A673 (cell line): ENCODE measurements around the gene IL4. TPM values are rescaled to one million over a fixed set of nuclear protein-coding genes. Genes with fewer than 3 reads are reported as not detected.

Source experiments
- BruUV-seq: library from RNA; stranded (reverse); fragments of 400-500 nt; replicated peaks from 2 replicates; lab custom pipeline; 2021; lab: Mats Ljungman, UMichigan
- CTCF ChIA-PET: fragments of 300-600 bp; sonication (Branson Sonifier 250); formaldehyde crosslinking; loops from one replicate; lab custom pipeline; 2022; ENCODE audit warnings: antibody characterized with exemption; lab: Charles Lee
- POLR2A ChIA-PET: fragments of 300-600 bp; sonication (Branson Sonifier 250); formaldehyde crosslinking; loops from one replicate; lab custom pipeline; 2022; ENCODE audit warnings: antibody characterized with exemption; ENCODE audit not compliant: low non-redundant PET; lab: Charles Lee
- DNase-seq: peaks from one replicate; pipeline ENCODE4 v3.0.0-alpha.2; 2015; ENCODE audit warnings: low spot score
- H3K27ac ChIP-seq: fragments of 200-600 bp; sonication (generic); 2 replicates; pipeline ENCODE4 v1.5.1; 2016; ENCODE audit warnings: mixed run types, low read depth, mild to moderate bottlenecking, mixed read lengths, antibody characterized with exemption, low read length; ENCODE audit not compliant: poor library complexity, severe bottlenecking
- H3K27me3 ChIP-seq: fragments of 200-600 bp; sonication (generic); replicated peaks from 2 replicates; pipeline ENCODE4 v1.6.1; 2017; ENCODE audit warnings: mixed run types, low read depth, mild to moderate bottlenecking, mixed read lengths, antibody characterized with exemption, low read length; ENCODE audit not compliant: insufficient read depth, poor library complexity
- H3K36me3 ChIP-seq: fragments of 200-600 bp; sonication (generic); 2 replicates; pipeline ENCODE4 v1.6.1; 2016; ENCODE audit warnings: mixed run types, mild to moderate bottlenecking, mixed read lengths, antibody characterized with exemption, low read length; ENCODE audit not compliant: insufficient read depth, poor library complexity, severe bottlenecking
- H3K4me1 ChIP-seq: fragments of 200-600 bp; sonication (generic); 2 replicates; pipeline ENCODE4 v1.6.1; 2017; ENCODE audit warnings: mixed run types, mild to moderate bottlenecking, mixed read lengths, antibody characterized with exemption, low read length; ENCODE audit not compliant: insufficient read depth, poor library complexity, severe bottlenecking
- H3K4me3 ChIP-seq: fragments of 200-600 bp; sonication (generic); 2 replicates; pipeline ENCODE4 v1.5.1; 2016; ENCODE audit warnings: low read depth, mixed run types, mild to moderate bottlenecking, mixed read lengths, low read length; ENCODE audit not compliant: poor library complexity, severe bottlenecking
- H3K9me3 ChIP-seq: fragments of 200-600 bp; sonication (generic); 2 replicates; pipeline ENCODE4 v1.6.1; 2016; ENCODE audit warnings: mixed run types, low read depth, mild to moderate bottlenecking, mixed read lengths, antibody characterized with exemption, low read length; ENCODE audit not compliant: poor library complexity, severe bottlenecking
- CTCF ChIP-seq: fragments of 300-800, 200-600 bp; sonication (generic); conservative IDR thresholded peaks from 2 replicates; pipeline ENCODE4 v1.5.1; 2017; ENCODE audit warnings: low read depth, mild to moderate bottlenecking, antibody characterized with exemption, low read length, moderate library complexity, mixed read lengths
- EZH2 ChIP-seq: fragments of 200-600 bp; sonication (generic); IDR thresholded peaks from 2 replicates; pipeline ENCODE4 v1.6.1; 2017; ENCODE audit warnings: borderline replicate concordance, low read depth, mild to moderate bottlenecking, mixed read lengths, antibody characterized with exemption, low read length; ENCODE audit not compliant: poor library complexity, severe bottlenecking
- intact Hi-C: fragments of 100-400 bp; cut with micrococcal nuclease; formaldehyde crosslinking; loops from one replicate; pipeline ENCODE4 v1.10.0; 2022; ENCODE audit not compliant: unreplicated experiment
- total RNA-seq: library from RNA; stranded (reverse); gene quantifications from 2 replicates; pipeline ENCODE4 v1.2.3, GENCODE V29; 2021

IL4 gene
- total RNA-seq, 1 experiment from 2014 or later: not detected

GRCh38 chr5:132681983-132682382 lies 8.2 kb downstream of the IL4 start:
- Histone ChIP-seq H3K27me3 (no peaks in the 10 kb centered on the region), H3K36me3 (no peaks in the 10 kb centered on the region), H3K4me1 (no peaks in the 10 kb centered on the region), H3K27ac (no peak overlapping the region), H3K4me3 (no peak overlapping the region), H3K9me3 (no peaks in the 10 kb centered on the region)
- no TSS peak for BruUV-seq
- no peak for DNase-seq
- ChIA-PET CTCF (no interaction called here), POLR2A (no interaction called here)
- intact Hi-C loops: no loop called here
- TF ChIP-seq EZH2: no peak
- no peak for TF ChIP-seq CTCF

GRCh38 chr5:132684491-132684890 lies 10.7 kb downstream of the IL4 start:
- no peak for DNase-seq
- Histone ChIP-seq H3K36me3 (no peaks in the 10 kb centered on the region), H3K4me3 (no peak overlapping the region), H3K4me1 (no peaks in the 10 kb centered on the region), H3K9me3 (no peaks in the 10 kb centered on the region), H3K27me3 (no peaks in the 10 kb centered on the region), H3K27ac (no peak overlapping the region)
- intact Hi-C loops: no loop called here
- TF ChIP-seq EZH2 (no peak), CTCF (no peak)
- CTCF ChIA-PET: no interaction called here
- POLR2A ChIA-PET: no interaction called here
- BruUV-seq: no TSS peak

GRCh38 chr5:132684922-132685720 lies 11.3 kb downstream of the IL4 start:
- BruUV-seq: no TSS peak

More at GRCh38 chr5:132684922-132685720, 11.3 kb downstream of the IL4 start:
- no peak for DNase-seq
- intact Hi-C loops: no loop called here
- H3K4me3 ChIP-seq: no peak overlapping the region
- no peaks in the 10 kb centered on the region for H3K4me1 ChIP-seq
- ChIA-PET POLR2A (no interaction called here), CTCF (no interaction called here)
- H3K27ac ChIP-seq: no peak overlapping the region
- H3K9me3 ChIP-seq: no peaks in the 10 kb centered on the region
- no peak for TF ChIP-seq EZH2
- no peaks in the 10 kb centered on the region for H3K27me3 ChIP-seq
- H3K36me3 ChIP-seq: no peaks in the 10 kb centered on the region
